NCI-H2107 treated with DMSO at 0.1 percent for 48 hours (cell line): Measurements from ENCODE around the gene LANCL3.
"Not testable (repeated sequence)": the region's sequence is repeated elsewhere in the genome, so short reads cannot be mapped to it uniquely, and the experiment has no call there.

ENCODE experiments used
- DNase-seq: peaks from one replicate; lab custom pipeline; 2025; ENCODE audit not compliant: unreplicated experiment; lab: John Stamatoyannopoulos, UW

LANCL3 gene

GRCh38 chrX:37609727-37610126, 38.3 kb downstream of the LANCL3 start:
- DNase-seq, result no peak

- DNase-seq, result no peak
These were observed 42.5 kb downstream of the LANCL3 start for GRCh38 chrX:37613933-37614332.

GRCh38 chrX:37627602-37628001, 56.1 kb downstream of the LANCL3 start:
- DNase-seq, result no peak

DNA sequence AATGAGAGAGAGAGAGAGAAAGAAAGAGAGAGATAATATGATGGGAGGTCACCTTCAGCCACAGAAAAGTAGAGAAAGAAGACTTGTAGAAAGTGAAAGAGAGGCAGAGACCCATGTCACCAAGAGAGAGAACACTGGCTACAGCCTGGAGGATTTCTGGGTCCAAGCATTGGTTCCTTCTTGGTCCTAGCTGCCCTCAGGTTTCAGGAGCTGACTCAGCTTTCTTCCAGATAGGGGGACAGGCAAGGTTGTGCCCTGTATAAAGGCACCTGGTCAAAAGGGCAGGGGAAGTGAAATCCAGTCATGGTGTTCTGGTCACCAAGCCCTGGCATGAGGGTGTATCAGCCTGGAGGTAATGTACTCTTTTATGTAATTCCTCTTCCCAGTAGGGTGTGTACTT, 66.6 kb downstream of the LANCL3 start:
- DNase-seq, result no peak

- DNase-seq, result no peak
These were observed 68.7 kb downstream of the LANCL3 start for GRCh38 chrX:37640142-37640541.

GRCh38 chrX:37641859-37642258, 70.4 kb downstream of the LANCL3 start:
- peak; percentile 22 for DNase-seq

GRCh38 chrX:37644381-37645305, 73.2 kb downstream of the LANCL3 start:
- DNase-seq, result no peak

GRCh38 chrX:37646254-37646653, 74.8 kb downstream of the LANCL3 start:
- no peak for DNase-seq

DNA sequence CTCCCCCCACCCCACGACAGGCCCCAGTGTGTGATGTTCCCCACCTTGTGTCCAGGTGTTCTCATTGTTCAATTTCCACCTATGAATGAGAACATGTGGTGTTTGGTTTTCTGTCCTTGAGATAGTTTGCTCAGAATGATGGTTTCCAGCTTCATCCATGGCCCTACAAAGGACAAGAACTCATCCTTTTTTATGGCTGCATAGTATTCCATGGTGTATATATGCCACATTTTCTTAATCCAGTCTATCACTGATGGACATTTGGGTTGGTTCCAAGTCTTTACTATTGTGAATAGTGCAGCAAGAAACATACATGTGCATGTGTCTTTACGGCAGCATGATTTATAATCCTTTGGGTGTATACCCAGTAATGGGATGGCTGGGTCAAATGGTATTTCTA, 79.4 kb downstream of the LANCL3 start:
- DNase-seq, result not testable (repeated sequence)

DNA sequence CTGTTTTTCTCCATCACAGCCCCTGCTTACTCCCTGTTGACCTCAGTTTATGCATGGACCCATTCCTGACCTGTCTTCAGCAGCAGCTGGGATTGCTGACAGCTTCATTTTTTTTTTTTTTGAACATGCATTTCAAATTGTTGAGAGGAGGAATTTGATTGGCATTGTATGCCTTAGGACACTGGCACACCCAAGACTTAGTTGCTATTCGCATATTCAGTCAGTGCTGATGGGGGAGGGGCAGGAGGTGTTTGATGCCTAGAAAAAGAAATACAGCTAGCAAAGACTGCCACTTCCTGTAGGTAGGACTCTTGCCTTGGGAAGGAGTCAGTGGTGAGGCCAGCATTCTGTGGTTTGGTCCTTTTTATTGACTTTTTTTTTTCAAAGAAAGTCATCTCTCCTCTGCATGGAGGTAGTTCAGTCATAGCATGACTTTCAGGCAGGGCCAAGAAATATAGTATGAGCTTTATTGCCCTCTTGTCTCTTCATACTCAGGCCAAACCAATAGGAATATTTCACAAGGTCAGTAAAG, 80.5 kb downstream of the LANCL3 start:
- no peak for DNase-seq

DNA sequence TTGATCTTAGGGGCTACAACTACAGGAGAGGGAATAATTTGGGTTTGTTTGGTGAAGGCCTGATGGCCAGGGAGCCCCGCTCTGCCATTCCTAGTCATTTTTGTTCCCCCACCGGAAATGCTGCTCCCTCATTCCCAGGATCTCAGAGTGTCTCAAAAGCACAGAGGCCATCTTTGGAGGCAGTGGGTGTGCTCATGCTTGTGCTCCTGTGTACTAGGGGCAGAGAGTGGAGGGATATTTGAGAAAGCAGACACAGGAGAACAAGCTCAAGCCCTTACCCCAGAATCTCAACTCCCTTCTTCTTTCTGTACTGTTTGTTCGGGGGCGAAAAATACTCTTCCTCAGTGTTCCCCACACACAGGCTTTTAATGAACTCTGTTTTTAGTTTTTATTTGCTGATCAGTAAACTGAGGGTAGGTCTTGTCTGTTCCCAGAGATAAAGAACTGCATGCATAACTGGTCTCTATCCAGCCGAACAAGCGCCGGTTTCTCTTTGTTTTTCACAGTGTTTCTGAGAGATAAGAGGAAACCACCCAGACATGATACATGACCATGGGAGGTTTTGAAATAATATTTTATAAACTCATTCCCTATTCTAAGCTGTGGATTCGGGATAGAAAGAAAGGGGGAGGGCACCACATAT, 81.2 kb downstream of the LANCL3 start:
- no peak for DNase-seq

GRCh38 chrX:37653397-37654085, 82.1 kb downstream of the LANCL3 start:
- no peak for DNase-seq

- no peak for DNase-seq
These were observed 87.0 kb downstream of the LANCL3 start for GRCh38 chrX:37658343-37659030.

DNA sequence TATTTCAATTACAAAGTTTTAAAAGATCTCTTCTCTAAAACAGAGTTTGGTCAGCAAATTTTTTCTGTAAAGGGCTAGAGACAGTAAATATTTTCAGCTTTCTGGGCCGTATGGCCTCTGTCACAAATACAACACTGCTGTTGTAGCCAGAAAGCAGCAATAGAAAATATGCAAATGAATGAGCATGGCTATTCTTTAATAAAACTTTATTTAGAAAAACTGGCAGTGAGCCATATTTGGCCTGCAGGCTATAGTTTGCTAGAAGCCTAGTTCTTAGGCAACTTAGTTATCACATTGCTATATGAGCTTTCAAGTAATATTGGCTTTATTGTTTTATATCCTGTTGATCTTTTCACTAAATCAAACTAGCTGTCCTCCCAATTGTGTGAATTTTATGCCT, 87.6 kb downstream of the LANCL3 start:
- no peak for DNase-seq

GRCh38 chrX:37662181-37662580, 90.7 kb downstream of the LANCL3 start:
- no peak for DNase-seq

DNA sequence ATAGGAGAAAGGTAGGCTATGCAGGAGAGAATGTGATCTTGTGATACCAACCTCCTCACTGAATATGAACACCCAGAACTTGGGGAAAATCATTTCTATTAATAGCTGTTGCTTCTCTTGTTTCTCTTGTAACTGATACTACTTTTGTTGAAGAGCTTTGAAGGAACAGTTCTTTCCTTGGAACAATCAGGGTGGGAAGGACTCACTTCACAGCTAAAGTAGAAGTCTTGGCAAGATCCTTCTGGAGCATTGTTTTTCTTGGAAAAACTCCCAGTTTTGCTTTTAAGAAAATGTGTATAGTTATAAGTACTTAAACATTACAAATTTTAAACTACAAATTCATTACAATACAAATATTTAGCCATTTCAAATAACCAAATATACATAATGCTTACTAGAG, 95.1 kb downstream of the LANCL3 start:
- DNase-seq, result no peak

DNA sequence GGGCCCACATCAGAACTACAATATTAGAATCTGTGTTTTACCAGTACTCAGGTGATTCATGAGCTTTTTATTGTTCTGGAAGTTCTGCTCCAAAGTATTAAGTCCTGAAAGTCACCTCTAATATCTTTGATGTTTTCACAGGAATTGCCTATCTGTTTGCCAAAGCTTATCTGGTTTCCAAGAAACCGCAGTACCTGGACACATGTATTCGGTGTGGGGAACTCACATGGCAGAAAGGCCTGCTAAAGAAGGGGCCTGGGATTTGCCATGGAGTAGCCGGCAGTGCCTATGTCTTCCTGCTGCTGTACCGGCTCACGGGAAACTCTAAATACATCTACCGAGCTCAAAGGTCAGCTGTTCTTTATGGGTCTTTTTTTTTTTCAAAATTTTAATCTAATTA, 95.7 kb downstream of the LANCL3 start:
- no peak for DNase-seq

DNA sequence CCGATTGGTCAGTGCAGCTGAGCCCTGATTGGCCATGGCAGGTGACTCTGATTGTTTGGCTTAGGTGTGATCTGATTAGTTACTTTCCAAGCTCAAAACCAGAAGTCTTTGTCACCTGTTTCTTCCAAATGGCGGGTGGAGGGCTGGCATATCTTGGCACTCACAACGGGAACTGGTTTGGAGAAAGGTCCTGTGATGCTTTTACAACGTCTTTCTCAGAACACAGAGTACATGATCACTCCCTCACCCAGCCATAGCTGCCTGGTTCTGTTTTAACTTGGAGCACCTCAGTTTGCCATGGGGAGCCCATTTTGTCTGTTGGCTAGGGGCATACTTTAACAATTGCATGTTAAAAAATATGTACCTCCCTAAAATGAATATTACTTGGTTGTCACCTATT, 101.1 kb downstream of the LANCL3 start:
- DNase-seq, result no peak

DNA sequence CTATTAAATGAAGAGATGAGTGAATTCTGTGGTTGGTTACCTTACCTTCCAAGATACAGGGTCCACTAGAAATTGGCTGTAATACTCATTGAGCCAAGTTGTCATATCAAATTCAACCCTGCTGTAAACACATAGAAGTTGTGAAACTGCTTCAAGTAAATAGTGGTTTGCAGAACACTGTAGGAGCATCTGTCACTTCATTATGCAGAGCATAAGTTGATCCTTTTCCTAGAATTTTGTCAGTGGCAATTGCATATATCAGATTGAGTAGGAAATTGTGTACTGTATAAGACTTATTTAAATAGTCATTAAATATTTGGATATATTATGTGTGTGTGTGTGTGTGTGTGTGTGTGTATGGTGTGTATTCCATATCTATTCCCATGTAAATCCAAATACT, 105.3 kb downstream of the LANCL3 start:
- DNase-seq, result no peak

DNA sequence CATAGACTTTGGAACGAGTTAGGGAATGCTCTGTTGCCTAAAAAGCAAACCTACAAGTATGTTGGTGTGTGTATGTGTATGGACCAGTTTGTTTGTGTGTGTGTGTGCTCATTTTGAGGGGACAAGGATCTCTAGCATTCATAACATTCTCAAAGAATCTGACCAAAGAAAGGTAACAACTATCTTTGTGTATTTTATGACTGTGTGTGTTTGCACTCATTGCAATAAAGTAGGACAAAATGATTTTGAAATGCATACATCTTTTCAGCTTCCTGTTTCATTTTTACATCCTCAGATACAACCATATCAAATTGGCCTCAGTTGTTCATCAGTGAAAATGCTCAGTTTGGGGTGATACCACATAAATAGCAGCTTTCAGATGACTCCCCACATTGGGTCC, 105.8 kb downstream of the LANCL3 start:
- no peak for DNase-seq

DNA sequence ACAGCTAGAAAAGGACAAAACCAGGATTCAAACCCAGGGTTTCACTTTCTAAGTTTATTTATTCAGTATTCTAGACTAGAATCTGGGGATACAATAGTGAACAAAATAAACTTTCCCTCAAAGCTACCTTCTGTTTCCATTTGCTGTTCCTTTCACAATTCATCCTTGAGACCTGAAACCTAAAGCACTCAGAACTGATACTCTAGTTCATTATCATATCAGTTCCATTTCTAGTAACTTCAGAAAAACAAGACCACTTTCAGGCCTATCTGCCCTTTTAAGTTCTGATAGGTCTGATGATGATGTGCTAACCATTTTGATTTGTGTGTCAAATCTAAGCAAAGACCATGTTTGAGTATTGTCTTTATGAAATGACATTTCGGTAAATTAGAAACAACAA, 106.3 kb downstream of the LANCL3 start:
- no peak for DNase-seq
